MM.1S (cell line): Measurements from ENCODE around the gene PLEKHA7.

Experiments used
- EZH2 ChIP-seq: fragments of 300-600 bp; sonication (generic); optimal IDR thresholded peaks from 2 replicates; pipeline ENCODE3; 2017; ENCODE audit warnings: low read depth, mild to moderate bottlenecking, antibody characterized with exemption, low read length, mixed read lengths
- EZH2phosphoT487 ChIP-seq: fragments of 300-600 bp; sonication (generic); IDR thresholded peaks from 2 replicates; pipeline ENCODE4 v1.6.1; 2018; ENCODE audit warnings: antibody characterized with exemption, low read length
- TF ChIP-seq, protein P1 (sequence below): fragments of 300-600 bp; sonication (generic); IDR thresholded peaks from 2 replicates; pipeline ENCODE4 v1.5.1; 2016; ENCODE audit warnings: antibody characterized with exemption, low read length, mixed read lengths

DNA sequence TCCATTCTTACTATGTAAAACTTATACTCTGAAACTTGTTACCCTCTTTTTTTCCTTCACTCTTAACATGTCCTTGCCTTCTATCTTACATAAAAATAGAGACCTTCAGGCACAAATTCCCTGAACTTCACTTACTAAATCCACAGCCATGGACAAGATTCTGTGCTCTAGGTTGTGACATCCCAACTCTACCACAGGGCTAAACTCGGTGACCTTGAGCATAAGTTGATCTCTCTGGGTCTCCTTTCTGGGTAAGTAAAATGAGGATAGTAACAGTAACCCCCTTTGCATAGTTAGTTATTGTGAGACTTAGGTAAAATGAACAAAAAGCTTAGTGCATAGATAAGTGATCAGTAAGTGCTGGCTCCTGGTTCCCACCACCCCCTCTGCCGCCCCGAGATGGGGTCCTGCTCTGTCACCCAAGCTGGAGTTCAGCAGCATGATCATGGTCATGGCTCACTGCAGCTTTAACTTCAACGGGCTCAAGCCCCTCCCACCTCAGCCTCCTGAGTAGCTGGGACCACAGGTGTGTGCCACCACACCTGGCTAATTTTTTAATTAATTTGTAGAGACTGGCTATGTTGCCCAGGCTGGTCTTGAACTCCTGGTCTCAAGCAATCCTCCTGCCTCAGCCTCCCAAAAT, 255.7 kb downstream of the PLEKHA7 start:
- TF ChIP-seq EZH2 (no peak), EZH2phosphoT487 (no peak)
- TF ChIP-seq, protein P1, sequence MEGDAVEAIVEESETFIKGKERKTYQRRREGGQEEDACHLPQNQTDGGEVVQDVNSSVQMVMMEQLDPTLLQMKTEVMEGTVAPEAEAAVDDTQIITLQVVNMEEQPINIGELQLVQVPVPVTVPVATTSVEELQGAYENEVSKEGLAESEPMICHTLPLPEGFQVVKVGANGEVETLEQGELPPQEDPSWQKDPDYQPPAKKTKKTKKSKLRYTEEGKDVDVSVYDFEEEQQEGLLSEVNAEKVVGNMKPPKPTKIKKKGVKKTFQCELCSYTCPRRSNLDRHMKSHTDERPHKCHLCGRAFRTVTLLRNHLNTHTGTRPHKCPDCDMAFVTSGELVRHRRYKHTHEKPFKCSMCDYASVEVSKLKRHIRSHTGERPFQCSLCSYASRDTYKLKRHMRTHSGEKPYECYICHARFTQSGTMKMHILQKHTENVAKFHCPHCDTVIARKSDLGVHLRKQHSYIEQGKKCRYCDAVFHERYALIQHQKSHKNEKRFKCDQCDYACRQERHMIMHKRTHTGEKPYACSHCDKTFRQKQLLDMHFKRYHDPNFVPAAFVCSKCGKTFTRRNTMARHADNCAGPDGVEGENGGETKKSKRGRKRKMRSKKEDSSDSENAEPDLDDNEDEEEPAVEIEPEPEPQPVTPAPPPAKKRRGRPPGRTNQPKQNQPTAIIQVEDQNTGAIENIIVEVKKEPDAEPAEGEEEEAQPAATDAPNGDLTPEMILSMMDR = no peak
